ENCODE data around the gene MRPS26.

DNA sequence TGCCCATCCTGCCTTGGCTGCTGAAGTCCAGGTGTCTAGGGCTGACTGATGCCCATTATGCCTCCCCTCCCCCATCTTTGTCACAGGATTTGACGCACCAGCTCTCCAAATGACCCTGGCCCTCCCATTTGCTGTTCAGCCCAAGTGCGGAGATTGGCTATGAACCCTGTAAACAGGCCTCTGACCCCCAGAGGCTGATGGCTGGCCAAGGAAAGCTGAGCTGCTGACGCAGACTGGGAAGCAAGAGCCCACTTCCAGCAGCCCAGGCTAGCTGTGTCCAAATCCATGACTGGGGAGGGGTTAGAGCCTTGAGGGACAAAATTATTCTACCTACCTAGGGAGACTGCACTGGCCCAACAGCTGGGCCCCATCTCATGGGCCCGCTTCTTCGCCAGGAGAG lies 3.2 kb upstream of the MRPS26 start:
- TF ChIP-seq, protein P1, sequence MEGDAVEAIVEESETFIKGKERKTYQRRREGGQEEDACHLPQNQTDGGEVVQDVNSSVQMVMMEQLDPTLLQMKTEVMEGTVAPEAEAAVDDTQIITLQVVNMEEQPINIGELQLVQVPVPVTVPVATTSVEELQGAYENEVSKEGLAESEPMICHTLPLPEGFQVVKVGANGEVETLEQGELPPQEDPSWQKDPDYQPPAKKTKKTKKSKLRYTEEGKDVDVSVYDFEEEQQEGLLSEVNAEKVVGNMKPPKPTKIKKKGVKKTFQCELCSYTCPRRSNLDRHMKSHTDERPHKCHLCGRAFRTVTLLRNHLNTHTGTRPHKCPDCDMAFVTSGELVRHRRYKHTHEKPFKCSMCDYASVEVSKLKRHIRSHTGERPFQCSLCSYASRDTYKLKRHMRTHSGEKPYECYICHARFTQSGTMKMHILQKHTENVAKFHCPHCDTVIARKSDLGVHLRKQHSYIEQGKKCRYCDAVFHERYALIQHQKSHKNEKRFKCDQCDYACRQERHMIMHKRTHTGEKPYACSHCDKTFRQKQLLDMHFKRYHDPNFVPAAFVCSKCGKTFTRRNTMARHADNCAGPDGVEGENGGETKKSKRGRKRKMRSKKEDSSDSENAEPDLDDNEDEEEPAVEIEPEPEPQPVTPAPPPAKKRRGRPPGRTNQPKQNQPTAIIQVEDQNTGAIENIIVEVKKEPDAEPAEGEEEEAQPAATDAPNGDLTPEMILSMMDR (IDR thresholded peaks at IDR 0.05) = no peak
- TF ChIP-seq POLR2A (IDR thresholded peaks at IDR 0.05) = no peak
